M059J (cell line): Measurements from ENCODE around the gene LHX4. TPM values are rescaled to one million over a fixed set of nuclear protein-coding genes. Genes with fewer than 3 reads are reported as not detected.

Experiments used
- DNase-seq: peaks from one replicate; pipeline ENCODE4 v3.0.0-alpha.2; 2012; ENCODE audit warnings: low read depth
- total RNA-seq: library from RNA; depleted of rRNA; stranded (reverse); fragments of >200 nt; shearing (Covaris generic); gene quantifications from 2 replicates; pipeline ENCODE4 v1.2.3, GENCODE V29; 2014

Gene LHX4
- total RNA-seq, 1 experiment from 2014 or later: 0.02 TPM

DNA sequence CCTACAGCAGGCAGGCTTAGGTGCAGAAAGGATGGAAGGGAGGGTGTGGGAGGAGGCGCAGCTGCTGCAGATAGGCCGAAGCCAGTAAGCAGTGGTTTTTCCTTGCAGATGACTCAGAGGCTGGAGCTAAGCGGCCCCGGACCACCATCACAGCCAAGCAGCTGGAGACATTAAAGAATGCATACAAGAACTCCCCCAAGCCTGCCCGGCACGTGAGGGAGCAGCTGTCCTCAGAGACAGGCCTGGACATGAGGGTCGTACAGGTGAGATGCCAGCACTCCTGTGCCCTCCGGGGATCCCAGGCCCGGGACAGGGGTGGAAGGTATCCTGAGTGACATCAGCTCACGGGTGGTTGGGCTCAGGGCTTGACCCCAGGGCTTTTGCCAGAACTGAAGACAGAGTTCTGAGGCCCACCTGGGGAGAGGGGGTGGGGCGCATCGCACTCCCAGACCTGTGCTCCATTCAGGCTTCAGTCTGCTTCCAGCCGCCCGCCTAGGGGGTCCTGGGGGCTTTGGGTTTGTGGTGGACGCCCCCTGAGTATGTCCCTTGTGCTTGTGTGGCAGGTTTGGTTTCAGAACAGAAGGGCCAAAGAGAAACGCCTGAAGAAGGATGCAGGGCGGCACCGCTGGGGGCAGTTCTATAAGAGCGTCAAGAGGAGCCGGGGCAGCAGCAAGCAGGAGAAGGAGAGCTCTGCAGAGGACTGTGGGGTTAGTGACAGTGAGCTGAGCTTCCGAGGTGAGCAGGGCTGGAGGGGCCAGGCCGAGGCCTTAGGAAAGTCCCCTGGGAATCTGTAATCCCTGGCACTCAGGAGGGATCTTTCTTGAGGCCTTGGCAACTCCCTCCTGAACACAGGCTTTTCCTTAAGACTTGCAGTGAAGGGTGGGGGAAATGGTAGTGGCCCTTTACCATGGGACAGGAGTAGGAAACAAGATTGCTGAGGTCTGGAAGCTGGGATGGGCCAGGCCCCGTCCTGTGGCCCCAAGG is 41.5 kb downstream of the LHX4 start:
- DNase-seq: no peak

DNA sequence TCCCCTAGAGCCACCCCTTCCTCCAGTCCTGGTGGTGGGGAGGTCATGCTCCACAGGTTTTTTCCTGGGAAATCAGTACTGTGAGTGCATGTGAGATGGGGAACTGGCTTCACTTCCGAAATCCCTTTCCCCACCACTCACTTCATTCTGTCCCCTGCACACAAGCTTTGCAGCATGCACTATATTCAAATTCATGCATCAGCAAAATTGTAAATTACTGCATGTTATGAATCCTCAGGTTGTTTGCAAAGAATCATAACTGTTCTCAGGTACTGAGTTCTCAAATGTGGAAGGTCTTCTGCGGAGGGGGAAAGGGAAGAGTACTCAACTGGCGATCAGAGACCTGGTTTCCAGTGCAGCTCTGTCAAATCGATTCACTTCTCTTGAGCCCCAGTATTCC is 42.3 kb downstream of the LHX4 start:
- DNase-seq: no peak

DNA sequence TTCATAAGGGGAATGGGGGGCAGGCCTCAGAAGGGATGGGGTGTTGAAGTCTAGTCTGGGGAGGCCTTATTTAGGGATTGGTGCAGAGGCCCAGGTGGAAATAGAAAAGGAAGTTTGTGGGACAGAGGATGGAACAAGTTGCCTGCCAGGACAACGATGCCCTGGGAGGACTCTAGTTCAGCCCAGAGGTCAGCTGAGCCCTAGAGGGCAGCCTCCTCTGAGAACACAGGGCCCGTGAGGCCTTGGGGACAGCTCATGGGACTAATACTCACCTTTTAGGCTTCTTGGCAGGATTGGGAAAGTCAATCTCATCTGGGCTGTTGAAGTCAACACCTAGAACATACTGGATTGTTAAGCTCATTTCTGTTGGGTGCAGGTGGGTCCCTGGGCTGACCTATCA is 43.0 kb downstream of the LHX4 start:
- no peak for DNase-seq

GRCh38 chr1:180274221-180274620 is 44.2 kb downstream of the LHX4 start:
- DNase-seq: no peak

DNA sequence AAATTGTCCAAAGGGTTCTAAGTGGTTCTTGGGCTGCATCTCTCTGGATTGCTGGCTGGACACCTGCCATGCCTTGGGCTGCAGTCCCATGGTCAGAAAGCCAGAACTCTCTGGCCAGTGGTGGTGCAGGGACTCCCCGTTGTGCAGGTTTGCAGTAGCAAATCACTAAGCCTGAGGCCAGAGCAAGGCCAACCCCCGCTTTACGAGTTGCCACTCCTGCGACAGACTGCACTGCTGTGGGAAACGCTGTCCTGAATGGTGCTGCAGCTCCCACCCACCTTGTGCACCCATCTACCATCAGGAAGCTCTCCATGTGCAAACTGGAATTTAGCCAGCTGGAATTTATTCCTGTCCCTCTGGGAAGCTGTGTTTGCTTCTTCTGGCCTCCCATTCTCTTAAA is 45.7 kb downstream of the LHX4 start:
- DNase-seq: no peak

DNA sequence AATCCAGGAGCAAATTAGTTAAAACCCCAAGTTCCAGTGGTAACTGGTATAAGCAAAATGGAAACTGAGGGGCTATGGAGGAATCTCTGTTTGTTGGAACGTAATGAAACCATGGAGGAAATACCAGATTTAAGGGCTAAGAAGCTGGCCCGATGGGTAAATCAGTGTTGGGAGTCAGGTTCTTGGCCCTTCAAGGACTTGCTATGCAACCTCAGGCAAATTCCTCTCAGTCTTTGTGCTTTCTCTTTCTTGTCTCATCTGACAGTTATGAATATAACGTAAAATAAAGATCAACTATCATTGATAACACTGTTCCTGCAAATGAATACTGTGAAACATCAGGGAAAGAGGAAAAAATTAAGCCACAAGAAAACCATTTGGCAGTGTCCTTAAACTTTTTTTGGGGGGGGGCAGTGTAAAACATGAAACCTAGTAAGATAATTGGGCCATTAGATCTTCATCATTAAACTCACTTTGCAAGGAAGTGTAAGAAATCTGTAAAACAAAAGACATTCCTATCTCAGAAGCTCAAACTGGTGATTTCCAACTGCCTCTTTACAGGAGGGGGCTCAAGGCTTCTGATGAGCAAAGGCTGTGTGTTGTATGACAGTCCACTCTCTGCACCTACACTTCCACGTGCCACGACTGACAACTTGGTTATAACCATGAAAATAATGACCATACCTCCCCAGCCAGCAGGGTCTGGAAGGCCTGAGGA is 47.6 kb downstream of the LHX4 start:
- DNase-seq: no peak

- no peak for DNase-seq
Measured at GRCh38 chr1:180278194-180278515, 48.1 kb downstream of the LHX4 start.

DNA sequence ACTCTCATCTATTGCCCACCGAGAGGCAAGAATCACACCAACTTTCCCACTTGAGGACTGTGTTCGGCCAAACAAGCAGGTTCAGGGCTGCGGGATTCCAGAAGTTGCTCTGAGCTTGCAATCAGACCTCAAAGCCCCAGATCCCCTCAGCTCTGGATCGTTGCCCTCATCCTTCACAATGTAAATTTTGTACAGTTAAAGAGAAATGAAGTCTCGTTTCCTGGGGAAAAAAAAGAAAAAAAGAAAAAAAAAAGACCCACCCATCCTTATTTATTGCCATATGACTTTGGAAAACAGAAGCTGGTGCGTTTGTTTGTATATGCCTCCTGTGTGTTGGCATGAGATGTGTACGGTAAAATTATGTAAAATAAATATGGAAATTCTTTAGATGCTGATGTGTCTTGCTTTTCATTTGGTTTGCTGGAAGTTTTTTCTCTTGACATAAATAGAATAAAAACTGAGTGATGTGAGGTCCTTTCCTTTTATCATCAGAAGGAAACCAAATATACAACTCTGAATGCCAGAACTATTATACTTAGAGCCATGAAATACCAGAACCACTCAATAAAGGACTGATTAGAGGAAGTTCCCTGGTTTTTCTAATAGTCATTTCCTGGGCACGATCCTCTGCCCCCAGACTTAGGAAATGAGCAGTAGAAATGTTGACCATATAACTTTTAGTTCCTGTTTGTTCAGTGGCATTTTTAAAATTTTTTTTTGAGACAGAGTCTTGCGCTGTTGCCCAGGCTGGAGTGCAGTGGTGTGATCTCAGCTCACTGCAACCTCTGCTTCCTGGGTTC is 48.7 kb downstream of the LHX4 start:
- no peak for DNase-seq

DNA sequence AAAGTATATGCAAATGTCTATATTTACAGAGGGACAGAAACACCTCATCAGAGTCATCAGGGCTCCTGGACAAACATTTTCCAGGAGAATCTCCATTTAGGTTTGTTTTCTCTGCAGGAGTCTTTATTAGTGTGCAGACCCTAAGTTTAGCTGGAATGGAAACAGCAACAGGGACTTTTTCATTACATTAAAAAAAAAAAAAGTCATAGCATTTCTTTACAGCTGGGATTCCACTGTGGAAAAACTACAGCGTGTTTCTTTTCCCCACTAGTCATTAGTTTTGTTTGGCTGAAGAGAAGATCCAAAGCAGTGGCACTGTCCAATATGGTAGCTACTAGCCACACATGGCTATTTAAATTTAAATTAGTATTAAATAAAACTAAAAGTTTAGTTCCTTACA is 49.6 kb downstream of the LHX4 start:
- no peak for DNase-seq

GRCh38 chr1:180280617-180281016 is 50.6 kb downstream of the LHX4 start:
- DNase-seq: no peak

DNA sequence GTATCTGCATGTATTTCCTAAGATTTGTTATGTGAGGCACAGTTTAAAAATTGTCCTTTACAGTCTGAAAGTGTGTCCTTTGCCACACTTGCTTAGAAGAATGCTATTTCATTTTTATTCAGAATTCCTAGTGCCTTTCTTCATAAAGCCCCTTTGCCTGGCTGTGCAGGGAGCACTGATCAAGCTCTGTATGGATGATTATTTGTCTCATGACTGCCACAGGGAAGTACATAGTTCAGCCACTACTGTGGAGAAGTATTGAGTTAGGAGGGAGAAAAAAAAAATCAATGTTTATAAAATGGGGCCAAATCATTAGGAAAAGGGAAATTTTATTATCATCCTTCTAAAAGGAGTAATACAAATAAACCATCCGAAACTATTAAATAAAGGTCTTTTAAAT is 51.4 kb downstream of the LHX4 start:
- no peak for DNase-seq

- no peak for DNase-seq
Measured at GRCh38 chr1:180282401-180283044, 52.5 kb downstream of the LHX4 start.

DNA sequence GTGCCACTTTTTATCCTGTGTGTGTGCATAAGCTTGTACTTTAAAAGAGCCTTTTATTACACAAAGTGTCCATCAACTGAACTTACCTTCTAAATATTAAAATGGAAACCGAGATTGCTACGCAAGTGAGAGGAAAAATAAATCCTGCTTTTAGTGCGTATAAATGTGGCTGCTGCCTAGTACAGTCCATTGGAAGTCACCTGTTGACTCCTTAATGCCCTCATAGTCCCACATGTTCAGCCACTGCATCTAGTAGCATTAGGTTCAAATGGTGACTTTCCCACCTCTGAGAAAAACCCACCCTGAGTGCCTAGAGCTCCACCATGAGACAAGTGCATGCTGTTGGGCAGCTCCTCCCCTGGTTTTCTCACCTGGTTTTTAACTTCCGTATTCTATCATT is 53.0 kb downstream of the LHX4 start:
- no peak for DNase-seq

DNA sequence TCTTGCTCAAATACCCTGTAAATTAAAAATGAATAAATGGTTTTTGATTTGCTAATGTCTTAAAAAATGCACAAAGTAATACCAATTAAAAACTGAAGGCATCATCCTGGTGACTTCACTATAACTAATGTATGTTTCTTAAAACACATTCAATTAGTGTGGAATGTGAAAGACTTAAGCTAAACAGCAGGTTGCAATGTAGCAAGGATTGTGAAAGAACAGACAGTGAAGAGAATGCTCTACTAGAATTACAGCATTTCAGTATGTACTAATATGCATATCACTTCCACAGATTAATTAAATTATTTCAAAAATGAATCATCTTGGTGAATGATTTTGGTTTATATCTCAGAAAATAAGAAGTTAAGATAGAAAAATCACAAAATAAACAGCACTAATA is 56.4 kb downstream of the LHX4 start:
- DNase-seq: no peak

GRCh38 chr1:180287988-180288705 is 58.1 kb downstream of the LHX4 start:
- no peak for DNase-seq

DNA sequence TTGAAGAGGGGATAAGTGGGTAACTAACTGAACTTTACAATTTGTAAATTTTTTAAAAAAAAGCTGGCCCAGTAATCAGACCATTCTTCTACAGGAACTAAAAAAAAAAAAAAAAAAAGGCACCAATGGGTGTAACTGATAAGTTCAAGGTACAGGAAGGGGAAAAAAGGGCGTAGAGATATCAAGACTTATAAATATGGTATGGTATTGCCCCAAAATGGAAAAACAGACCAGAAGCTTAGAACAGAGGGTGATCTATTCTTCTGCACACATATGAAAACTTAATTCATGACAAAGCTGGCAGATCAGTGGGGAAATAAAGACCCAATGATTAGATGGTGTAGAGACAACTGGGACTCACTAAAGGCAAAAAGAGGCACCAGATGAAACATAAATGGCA is 58.9 kb downstream of the LHX4 start:
- DNase-seq: no peak

DNA sequence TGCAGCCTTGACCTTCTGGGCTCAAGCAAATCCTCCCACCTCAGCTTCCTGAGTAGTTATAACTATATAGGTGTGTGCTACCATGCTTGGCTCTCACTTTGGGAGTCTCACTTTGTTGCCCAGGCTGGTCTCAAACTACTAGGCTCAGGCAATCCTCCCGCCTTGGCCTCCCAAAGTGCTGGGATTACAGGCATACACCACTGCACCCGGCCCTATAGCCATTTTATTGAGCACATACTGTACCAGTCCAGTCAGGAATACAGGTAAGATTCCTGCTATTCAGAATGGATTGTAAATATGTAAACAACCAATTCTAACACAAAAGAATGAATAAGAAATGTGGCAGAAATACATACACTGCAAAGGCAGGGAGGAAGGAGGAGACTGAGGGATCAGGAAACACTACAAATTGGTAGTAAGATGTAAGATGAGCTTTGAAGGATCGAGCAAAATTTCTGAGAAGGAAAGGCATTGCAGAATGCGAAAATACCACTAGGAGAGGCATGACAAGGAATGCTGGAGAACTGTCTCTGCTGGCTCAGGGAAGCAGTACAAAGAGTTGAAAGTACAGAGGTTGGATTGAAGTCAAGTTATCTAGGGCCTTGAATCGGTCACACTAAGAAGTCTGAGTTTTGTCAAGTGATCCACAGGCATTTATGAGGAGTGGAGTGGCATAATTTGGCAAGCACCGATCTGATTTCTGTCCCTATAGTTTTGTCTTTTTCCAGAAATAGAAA is 60.4 kb downstream of the LHX4 start:
- no peak for DNase-seq

GRCh38 chr1:180291004-180291403 is 60.9 kb downstream of the LHX4 start:
- DNase-seq: peak; percentile 10

DNA sequence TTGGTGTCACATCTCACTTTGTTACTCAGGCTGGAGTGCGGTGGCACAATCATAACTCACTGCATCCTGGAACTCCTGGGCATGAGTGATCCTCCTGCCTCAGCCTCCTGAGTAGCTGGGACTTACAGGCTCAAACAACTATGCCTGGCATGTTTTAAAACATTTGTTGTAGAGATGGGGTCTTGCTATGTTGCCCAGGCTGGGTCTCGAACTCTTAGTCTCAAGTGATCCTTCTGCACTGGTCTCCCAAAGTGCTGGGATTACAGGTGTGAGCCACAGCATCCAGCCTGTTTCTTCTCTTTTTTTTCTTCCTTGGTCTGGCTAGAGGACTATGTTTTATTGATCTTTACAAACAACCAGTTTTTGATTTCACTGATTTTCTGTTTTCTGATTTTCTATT is 64.6 kb downstream of the LHX4 start:
- DNase-seq: no peak

GRCh38 chr1:180295999-180296398 is 65.9 kb downstream of the LHX4 start:
- no peak for DNase-seq
